Kidney tubule cell (primary cell): ENCODE data around the gene FAM47E.
A peak's percentile ranks its signal among the peaks of the same experiment; 100 is the strongest.

Experiments used
- DNase-seq: peaks from one replicate; pipeline ENCODE4 v3.0.0-alpha.2; 2018; ENCODE audit warnings: low spot score

The FAM47E gene

GRCh38 chr4:76301775-76302162, 50.2 kb downstream of the FAM47E start:
- DNase-seq, result peak; percentile 57

DNA sequence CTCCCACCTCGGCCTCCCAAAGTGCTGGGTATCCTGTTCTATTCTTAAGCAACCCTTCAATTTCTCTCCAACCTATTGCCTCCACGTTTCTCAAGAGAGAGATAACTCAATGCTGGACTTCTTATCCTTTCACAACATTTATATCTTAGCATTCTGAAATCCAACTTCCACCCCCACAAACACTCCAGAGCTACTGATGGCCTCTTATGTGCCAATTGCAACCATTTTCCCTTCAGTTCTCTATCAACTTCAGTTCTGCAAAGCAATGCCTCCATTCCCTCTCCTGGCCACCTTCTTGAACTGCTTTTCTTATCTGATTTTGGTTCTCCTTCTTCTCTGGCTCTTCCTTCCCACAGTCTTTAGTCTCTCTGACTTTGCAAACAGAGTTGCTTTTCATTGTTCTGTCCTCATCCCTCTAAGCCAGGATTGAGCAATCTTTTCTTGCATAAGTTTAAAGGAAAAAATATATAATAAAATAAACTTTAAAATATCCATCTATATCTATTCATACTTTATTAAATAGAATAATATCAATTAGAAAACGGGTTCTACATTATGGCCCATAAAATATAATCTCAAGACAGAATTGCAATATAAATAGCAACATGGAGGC, 51.4 kb downstream of the FAM47E start:
- no peak for DNase-seq

DNA sequence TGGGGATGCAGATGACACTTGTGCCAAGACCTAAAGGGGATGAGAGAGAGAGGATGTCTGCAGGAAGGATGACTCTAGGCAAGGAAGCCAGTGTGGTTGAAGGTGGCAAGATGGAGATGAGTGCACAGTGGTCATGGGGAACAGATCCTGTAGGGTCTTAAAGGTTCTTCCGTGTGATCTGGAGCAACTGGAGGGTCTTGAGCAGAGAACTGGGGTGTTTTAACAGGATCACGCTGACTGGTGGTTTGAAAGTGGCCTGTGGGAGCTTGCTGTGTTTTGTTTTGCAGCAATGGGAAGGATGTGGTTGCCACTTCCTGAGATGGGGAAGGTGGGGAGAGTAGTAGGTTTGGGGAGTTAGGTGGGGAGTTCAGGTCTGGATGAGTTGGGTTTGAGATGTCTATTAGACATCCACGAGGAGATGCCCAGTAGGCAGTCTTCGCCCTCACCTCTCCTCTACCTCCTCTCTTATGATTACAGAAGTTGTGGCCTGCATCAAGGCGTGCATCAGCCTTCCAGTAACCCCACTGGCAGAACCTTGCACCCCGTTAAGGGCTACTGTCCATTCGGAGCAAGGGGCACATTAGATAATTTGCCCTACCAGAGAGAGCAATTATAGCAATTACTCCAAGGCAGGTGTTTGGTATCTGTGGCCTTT, 53.6 kb downstream of the FAM47E start:
- DNase-seq, result no peak

DNA sequence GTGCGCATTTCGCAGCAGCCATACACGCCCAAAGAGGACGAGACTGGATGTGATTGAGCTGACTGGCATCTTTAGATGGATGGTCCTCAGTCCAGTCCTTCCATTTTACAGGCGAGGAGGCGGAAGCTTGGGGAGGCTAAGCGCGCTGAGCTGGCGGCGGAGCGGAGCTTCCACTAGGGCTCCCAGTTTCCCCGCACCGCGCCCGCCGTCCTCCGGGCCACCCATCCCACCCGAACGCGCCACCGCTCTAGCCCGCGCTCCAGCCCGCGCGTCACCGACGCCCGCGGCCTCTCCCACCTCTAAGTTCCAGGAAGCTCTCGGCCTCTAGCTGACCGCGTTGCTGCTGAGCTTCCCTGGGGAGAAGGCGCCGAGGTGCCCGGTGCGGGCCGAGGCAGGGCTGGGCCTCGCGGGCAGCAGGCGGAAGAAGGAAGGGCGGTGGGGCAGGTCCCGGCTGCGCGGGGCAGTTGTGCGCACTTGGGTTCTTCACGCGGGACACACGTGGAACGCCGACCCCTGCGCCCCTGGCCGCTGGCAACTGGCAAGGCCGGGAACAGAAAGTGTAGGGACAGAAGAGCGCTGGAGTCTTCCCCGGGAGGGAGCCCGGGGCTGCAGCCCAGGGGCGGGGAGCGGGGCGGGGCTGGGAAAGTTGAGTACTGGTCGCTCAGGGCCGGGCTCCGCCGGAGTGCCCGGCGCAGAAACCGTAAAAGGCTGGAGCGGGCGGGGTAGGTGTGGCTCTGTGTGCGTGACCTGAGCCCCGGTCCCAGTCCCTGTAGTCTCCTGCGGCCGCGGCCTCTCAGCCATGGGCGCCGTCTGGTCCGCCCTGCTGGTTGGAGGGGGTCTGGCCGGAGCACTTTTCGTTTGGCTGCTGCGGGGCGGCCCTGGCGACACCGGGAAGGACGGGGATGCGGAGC, 54.7 kb downstream of the FAM47E start, which contains the start of gene STBD1:
Gene STBD1, plus strand, starts transcription at position 763 of the 911 bp plus-strand sequence. Its CDS starts 37 bp downstream, at position 800.
- DNase-seq, result peak; percentile 82

DNA sequence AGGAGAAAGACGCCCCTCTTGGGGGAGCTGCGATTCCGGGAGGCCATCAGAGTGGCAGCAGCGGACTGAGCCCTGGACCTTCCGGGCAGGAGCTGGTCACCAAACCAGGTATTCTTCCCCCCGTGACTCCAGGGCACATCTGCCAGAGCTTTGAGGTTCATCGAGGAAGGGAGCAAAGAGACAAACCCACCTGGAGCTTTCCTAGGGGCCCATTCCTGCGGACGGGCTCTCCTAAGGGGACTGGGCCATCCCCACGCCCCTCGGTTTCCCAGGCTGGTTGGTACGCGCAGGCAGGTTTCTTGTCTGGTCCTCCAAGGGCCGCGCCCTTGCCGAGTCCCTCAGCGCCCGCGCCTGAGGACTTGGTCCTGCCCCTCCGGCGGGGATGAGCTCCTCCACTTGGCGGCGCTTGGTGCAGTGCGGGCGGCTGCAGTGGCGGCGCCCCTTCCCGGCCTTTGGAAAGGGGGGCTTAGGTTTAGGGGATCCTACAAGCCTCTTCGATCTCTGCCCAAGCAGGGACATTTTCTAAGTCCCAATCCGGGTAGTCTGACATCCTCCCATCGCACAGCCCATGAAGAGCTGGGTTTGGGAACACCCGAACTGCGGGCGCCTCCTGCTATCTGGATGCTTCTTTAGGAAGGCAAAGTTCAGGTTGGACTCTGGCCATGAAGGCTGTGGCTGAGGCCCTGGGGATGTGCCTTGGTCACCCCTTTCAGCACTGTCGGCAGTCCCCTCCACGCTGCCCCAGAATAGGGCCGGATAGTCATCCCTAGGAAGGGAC, 55.5 kb downstream of the FAM47E start:
- DNase-seq, result peak; percentile 73

- peak; percentile 32 for DNase-seq
Measured at GRCh38 chr4:76307660-76308014, 56.1 kb downstream of the FAM47E start.

DNA sequence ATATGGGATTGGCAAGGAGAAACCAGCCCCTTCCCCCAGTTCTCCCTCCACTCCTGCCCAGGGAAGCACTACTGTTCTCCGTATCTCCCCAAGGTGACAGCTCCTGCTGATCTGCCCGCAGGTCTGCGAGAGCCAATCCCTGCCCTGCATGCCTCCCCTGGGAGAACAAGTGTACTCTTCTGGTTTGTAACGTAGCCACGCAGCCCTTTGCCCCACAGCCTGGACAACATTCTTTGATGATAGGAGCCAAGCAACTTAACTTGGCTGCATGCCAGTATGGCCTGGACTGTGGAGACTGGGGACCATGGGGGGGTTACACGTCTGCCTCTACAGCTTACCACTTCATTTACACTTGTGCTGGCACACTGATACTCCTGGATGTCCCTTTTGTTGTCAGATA, 57.0 kb downstream of the FAM47E start:
- peak; percentile 24 for DNase-seq

DNA sequence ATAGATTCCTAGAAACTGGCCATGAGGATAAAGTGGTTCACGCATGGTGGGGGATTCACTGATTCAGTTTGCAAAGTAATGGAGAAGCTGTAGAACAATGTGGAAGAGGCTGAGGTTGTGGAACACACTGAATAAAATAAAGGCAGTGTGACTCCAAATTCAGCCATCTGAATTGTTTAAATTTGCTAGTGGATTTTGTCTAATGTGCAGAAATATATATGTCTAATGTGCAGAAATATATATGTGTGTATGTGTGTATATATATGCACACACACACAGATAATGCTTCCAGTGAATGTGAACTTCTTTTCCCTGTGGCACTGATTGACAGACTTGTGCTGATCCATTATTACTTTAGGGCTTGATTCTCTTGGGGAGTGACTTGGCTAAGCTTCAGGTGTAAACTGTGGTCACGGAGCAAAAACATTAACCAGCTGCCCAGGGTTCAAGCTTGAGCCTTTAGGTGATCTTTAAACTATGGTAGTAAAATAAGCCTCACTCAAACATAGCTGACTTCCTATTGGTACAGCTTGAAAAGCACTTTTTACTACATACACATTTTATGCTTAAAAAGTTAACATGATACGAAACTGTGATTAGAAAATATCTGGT, 58.5 kb downstream of the FAM47E start:
- DNase-seq, result no peak

GRCh38 chr4:76310683-76311082, 59.2 kb downstream of the FAM47E start:
- DNase-seq, result no peak

GRCh38 chr4:76311896-76312331, 60.4 kb downstream of the FAM47E start:
- no peak for DNase-seq

GRCh38 chr4:76312457-76312856, 60.9 kb downstream of the FAM47E start:
- DNase-seq, result no peak

GRCh38 chr4:76313547-76313946, 62.0 kb downstream of the FAM47E start:
- DNase-seq, result no peak

DNA sequence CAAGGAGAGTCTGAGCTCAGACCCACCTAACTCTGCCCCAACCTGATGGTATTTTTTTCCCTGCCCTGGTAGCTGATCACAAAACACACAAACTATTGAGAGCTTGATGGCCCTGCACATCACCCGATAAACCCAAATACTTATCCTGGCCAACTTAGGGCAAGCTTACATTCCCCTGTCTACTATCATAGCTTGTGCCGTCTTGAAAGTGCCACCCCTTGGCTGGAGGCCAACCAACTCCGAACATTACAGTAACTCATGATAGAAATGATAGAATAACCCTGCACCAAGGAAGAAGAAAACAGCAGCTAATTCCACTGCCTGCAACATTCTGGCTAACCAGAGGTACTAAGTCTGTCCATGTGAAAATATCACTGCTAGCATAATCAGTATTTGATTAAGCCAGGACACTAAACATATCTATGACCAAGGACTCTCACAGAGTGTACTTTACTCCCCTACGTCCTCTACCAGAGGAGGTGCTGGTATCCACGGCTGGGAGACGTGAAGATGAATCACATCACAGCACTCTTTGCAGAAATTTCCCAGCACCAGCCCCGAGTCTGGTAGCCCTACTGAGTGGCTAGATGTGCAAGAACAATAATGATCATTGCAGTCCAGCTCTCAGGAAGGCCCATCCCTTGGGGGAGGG, 63.9 kb downstream of the FAM47E start:
- no peak for DNase-seq

- no peak for DNase-seq
Measured at GRCh38 chr4:76316131-76316530, 64.6 kb downstream of the FAM47E start.

- no peak for DNase-seq
Measured at GRCh38 chr4:76322236-76322635, 70.7 kb downstream of the FAM47E start.

GRCh38 chr4:76325072-76325471, 73.6 kb downstream of the FAM47E start:
- no peak for DNase-seq

GRCh38 chr4:76326515-76326914, 75.0 kb downstream of the FAM47E start:
- no peak for DNase-seq
